HepG2 (cell line): ENCODE measurements around the gene GABBR2. TPM values are rescaled to one million over a fixed set of nuclear protein-coding genes. Genes with fewer than 3 reads are reported as not detected.
A peak's percentile ranks its signal among the peaks of the same experiment; 100 is the strongest.

Source experiments
- ATAC-seq: fragments of 200-7000 bp; cut with Tn5 transposase; 3 replicates; pipeline ENCODE4 v1.9.1; 2020; ENCODE audit warnings: mild to moderate bottlenecking, moderate library complexity
- BruUV-seq: library from RNA; stranded (reverse); fragments of 400-500 nt; replicated peaks from 2 replicates; lab custom pipeline; 2021; lab: Mats Ljungman, UMichigan
- CTCF ChIA-PET: fragments of 300-600 bp; formaldehyde crosslinking; extraction: SDS; loops from one replicate; lab custom pipeline; 2021; ENCODE audit warnings: low total read pairs, inconsistent platforms, low intra/inter-chr PET ratio; lab: Yijun Ruan, JAX
- POLR2A ChIA-PET: fragments of 350-600 bp; sonication (Branson Sonifier 250); formaldehyde crosslinking; loops from one replicate; lab custom pipeline; 2020; ENCODE audit warnings: antibody characterized with exemption, inconsistent platforms; lab: Yijun Ruan, JAX
- DNase-seq: peaks from one replicate; pipeline ENCODE4 v3.0.0-alpha.2; 2015; ENCODE audit warnings: low spot score
- FAIRE-seq: peaks from 3 replicates; lab custom pipeline; 2011; peaks lifted over from hg19 to GRCh38; lab: Jason Lieb, UNC
- H2AFZ ChIP-seq: one replicate; pipeline ENCODE4 v1.6.1; 2011; ENCODE audit warnings: low read length, inconsistent platforms
- H3K27ac ChIP-seq: fragments of 300-600 bp; 3 replicates; pipeline ENCODE4 v1.8.0; 2011; ENCODE audit warnings: mixed run types, mild to moderate bottlenecking, mixed read lengths, low read length, inconsistent platforms; ENCODE audit not compliant: insufficient read depth; ENCODE audit errors: extremely low read length
- H3K27me3 ChIP-seq, 2 experiments: fragments of 200-600 bp in 1 of 2; 2 replicates in 1 of 2; 3 replicates in 1 of 2; pipeline versions ENCODE4 v1.6.0 to v1.8.0; 2011; ENCODE audit warnings: low read length in 2 of 2, mild to moderate bottlenecking in 2 of 2, moderate library complexity in 2 of 2, inconsistent platforms in 1 of 2; ENCODE audit not compliant: insufficient read depth in 2 of 2, control insufficient read depth in 1 of 2
- H3K36me3 ChIP-seq, 2 experiments: fragments of 200-600 bp in 1 of 2; replicated peaks in 1 of 2; 2 replicates in 1 of 2; 3 replicates in 1 of 2; pipeline versions ENCODE4 v1.5.1 to v1.8.0; 2011; ENCODE audit warnings: low read length in 2 of 2, inconsistent platforms in 1 of 2; ENCODE audit not compliant: insufficient read depth in 2 of 2, control insufficient read depth in 1 of 2
- H3K4me1 ChIP-seq: 2 replicates; pipeline ENCODE4 v1.5.1; 2012; ENCODE audit warnings: low read length, inconsistent platforms; ENCODE audit not compliant: insufficient read depth
- H3K4me2 ChIP-seq: 2 replicates; pipeline ENCODE4 v1.6.0; 2011; ENCODE audit warnings: low read depth, low read length, inconsistent platforms
- H3K4me3 ChIP-seq, 3 experiments: fragments of 200-600 bp in 1 of 3; sonication (generic), shearing (Covaris generic) in 1 of 3; replicated peaks in 1 of 3; 2 replicates each; pipeline ENCODE4 v1.5.1; 2011 to 2016; ENCODE audit warnings: low read length in 3 of 3, inconsistent platforms in 2 of 3, low read depth in 2 of 3, mild to moderate bottlenecking in 2 of 3, control low read depth in 1 of 3, mixed read lengths in 1 of 3; ENCODE audit not compliant: insufficient read depth in 1 of 3
- H3K79me2 ChIP-seq: one replicate; pipeline ENCODE4 v1.6.1; 2011; ENCODE audit warnings: low read length, inconsistent platforms; ENCODE audit not compliant: insufficient read depth
- H3K9ac ChIP-seq: 2 replicates; pipeline ENCODE4 v1.6.0; 2011; ENCODE audit warnings: mild to moderate bottlenecking, low read depth, low read length, inconsistent platforms; ENCODE audit not compliant: insufficient read depth
- H3K9me3 ChIP-seq: 2 replicates; pipeline ENCODE4 v1.5.1; 2012; ENCODE audit warnings: mild to moderate bottlenecking, low read length
- H4K20me1 ChIP-seq: 2 replicates; pipeline ENCODE4 v1.6.0; 2011; ENCODE audit warnings: inconsistent platforms, mild to moderate bottlenecking, low read length, moderate library complexity; ENCODE audit not compliant: insufficient read depth
- ZBTB3 ChIP-seq: sonication (generic); formaldehyde crosslinking; IDR thresholded peaks from 2 replicates; pipeline ENCODE4 v1.4.0; 2020; ENCODE audit warnings: low read depth, mild to moderate bottlenecking, moderate library complexity, missing genetic modification reagents, borderline replicate concordance
- ZNF263 ChIP-seq: sonication (generic); formaldehyde crosslinking; IDR thresholded peaks from 2 replicates; pipeline ENCODE4 v1.4.0; 2020; ENCODE audit warnings: missing genetic modification reagents
- ZNF343 ChIP-seq: sonication (generic); formaldehyde crosslinking; IDR thresholded peaks from 2 replicates; pipeline ENCODE4 v1.4.0; 2020; ENCODE audit warnings: mild to moderate bottlenecking, missing genetic modification reagents
- WGBS: methylation state at CpG from one replicate; pipeline ENCODE4 v1.1.6; 2017; ENCODE audit warnings: low lambda C conversion rate; 5-methylcytosine and 5-hydroxymethylcytosine counted together
- in situ Hi-C: cut with HindIII; loops from 2 replicates; pipeline ENCODE4 v1.10.0; 2017; ENCODE audit warnings: low pct_unique_long_range_greater_than_20kb; ENCODE audit not compliant: extremely low pct_ligation_motif_present
- intact Hi-C: fragments of 100-400 bp; cut with micrococcal nuclease; formaldehyde crosslinking; loops from one replicate; pipeline ENCODE4 v1.10.0; 2022; ENCODE audit not compliant: unreplicated experiment
- polyA plus RNA-seq, 8 experiments: library from polyadenylated mRNA; depleted of rRNA in 3 of 8; stranded (reverse) in 7 of 8; unstranded in 1 of 8; fragments of >200 nt; fragmentation: Illumina TruSeq in 4 of 8; extraction: Trizol in 4 of 8; gene quantifications; 2 replicates each; pipeline versions ENCODE4 v1.2.1 to v1.2.3, GENCODE V29; 2011 to 2016; ENCODE audit warnings: low read depth in 4 of 8, missing spikeins in 1 of 8, mixed read lengths in 1 of 8; ENCODE audit not compliant: insufficient read depth in 1 of 8
- total RNA-seq, 5 experiments: library from RNA; depleted of rRNA; stranded (reverse); fragments of >200 nt; fragmentation: Illumina TruSeq; extraction: Trizol; gene quantifications; 2 replicates each; pipeline ENCODE4 v1.2.3, GENCODE V29; 2016; ENCODE audit warnings: low read depth in 1 of 5

GABBR2 gene
- total and polyA plus RNA-seq, 2 of the 13 experiments (the other 11 are each of a cell fraction or from before 2014, with no cell fraction given): 0.02 TPM; not detected in 1

- no peak overlapping the region for H3K9ac ChIP-seq
- intact Hi-C loops: no loop called here
- no peaks in the 10 kb centered on the region for H3K36me3 ChIP-seq
- no peaks in the 10 kb centered on the region for H3K79me2 ChIP-seq
- ChIA-PET POLR2A (no interaction called here), CTCF (no interaction called here)
- peaks cover 1 to 5% of the 10 kb centered on the region in 2 experiments; a peak in 1 of 5 replicates for H3K27me3 ChIP-seq
- TF ChIP-seq ZNF343 (CRISPR knock-in tag) (no peak), ZNF263 (CRISPR knock-in tag) (peak; percentile 77)
- DNase-seq (no peak), ATAC-seq (no peak; the same call in 2 of the 3 replicates), FAIRE-seq (no peak)
- no peaks in the 10 kb centered on the region for H4K20me1 ChIP-seq
- no peak overlapping the region for H2AFZ ChIP-seq
- in situ Hi-C loops: no loop called here
- no peaks in the 10 kb centered on the region for H3K4me1 ChIP-seq
- H3K4me3 ChIP-seq: no peak overlapping the region
- H3K9me3 ChIP-seq: no peaks in the 10 kb centered on the region
- WGBS: no CpG with 5 or more reads among the region's 3 CpGs
- no TSS peak for BruUV-seq
- H3K4me2 ChIP-seq: no peak overlapping the region
- no peak overlapping the region for H3K27ac ChIP-seq
Measured at GRCh38 chr9:98571643-98572042, 137.1 kb downstream of the GABBR2 start.

- Histone ChIP-seq H3K36me3 (no peaks in the 10 kb centered on the region), H3K9me3 (no peaks in the 10 kb centered on the region), H3K9ac (no peak overlapping the region), H3K79me2 (no peaks in the 10 kb centered on the region), H3K27ac (no peak overlapping the region), H2AFZ (no peak overlapping the region), H3K4me2 (no peak overlapping the region), H3K4me1 (no peaks in the 10 kb centered on the region), H3K27me3 (peaks cover 1 to 5% of the 10 kb centered on the region in 2 experiments; a peak in 1 of 5 replicates), H3K4me3 (no peak overlapping the region), H4K20me1 (no peaks in the 10 kb centered on the region)
- FAIRE-seq (no peak), ATAC-seq (no peak), DNase-seq (no peak)
- POLR2A ChIA-PET: no interaction called here
- intact Hi-C loops (no loop called here), in situ Hi-C loops (no loop called here)
- TF ChIP-seq ZBTB3 (CRISPR knock-in tag): no peak
- CTCF ChIA-PET: no interaction called here
- WGBS: 22% methylated on average over 7 of the region's 12 CpGs
- BruUV-seq: no TSS peak
Measured at GRCh38 chr9:98570663-98571440, 137.9 kb downstream of the GABBR2 start.
